Subcutaneous adipose tissue (tissue), 4 donors: ENCODE data around the gene TPM3. TPM values are rescaled to one million over a fixed set of nuclear protein-coding genes. Genes with fewer than 3 reads are reported as not detected.

Source experiments
- CTCF ChIP-seq: fragments of 450-650 bp; IDR thresholded peaks from one replicate; pipeline ENCODE4 v1.5.1; 2016; ENCODE audit warnings: low read depth, mild to moderate bottlenecking, control low read depth, antibody characterized with exemption, moderate library complexity
- total RNA-seq, 4 donors: library from RNA; depleted of rRNA; stranded (reverse); fragments of >200 nt; gene quantifications; one replicate each; pipeline ENCODE4 v1.1.0, GENCODE V29; 2016

TPM3 gene
- total RNA-seq, 4 donors from 2014 or later: 208 to 305 (median 294) TPM

GRCh38 chr1:154223621-154224020 is 31.7 kb upstream of the TPM3 start:
- no peak for TF ChIP-seq CTCF

GRCh38 chr1:154222918-154223317 is 31.0 kb upstream of the TPM3 start:
- TF ChIP-seq CTCF: no peak

- no peak for TF ChIP-seq CTCF
These were observed 30.6 kb upstream of the TPM3 start for GRCh38 chr1:154222518-154222917.

- TF ChIP-seq CTCF: no peak
These were observed 29.5 kb upstream of the TPM3 start for GRCh38 chr1:154221278-154222001.

- no peak for TF ChIP-seq CTCF
These were observed 29.0 kb upstream of the TPM3 start for GRCh38 chr1:154220970-154221277.

GRCh38 chr1:154220071-154220969 is 28.4 kb upstream of the TPM3 start, which contains the start of gene UBAP2L:
TSS of gene UBAP2L (plus strand) at chr1:154220955. CDS start at chr1:154225124, 4,169 bp downstream.
- no peak for TF ChIP-seq CTCF

- no peak for TF ChIP-seq CTCF
These were observed 27.6 kb upstream of the TPM3 start for GRCh38 chr1:154219541-154219940.
